Thoracic aorta (tissue), 2 donors: ENCODE measurements around the gene WDR53. TPM values are rescaled to one million over a fixed set of nuclear protein-coding genes. Genes with fewer than 3 reads are reported as not detected.
"Not testable (repeated sequence)": the region's sequence is repeated elsewhere in the genome, so short reads cannot be mapped to it uniquely, and the experiment has no call there.

Experiments
- ATAC-seq: fragments of 150-250 bp; one replicate; pipeline ENCODE4 v1.8.0; 2017; ENCODE audit warnings: low read depth; ENCODE audit not compliant: insufficient number of reproducible peaks, low FRiP score
- DNase-seq: peaks from one replicate; pipeline ENCODE4 v3.0.0-alpha.2; 2020; ENCODE audit warnings: low spot score
- H3K27ac ChIP-seq, 2 donors: fragments of 200-600 bp; sonication (generic); 1 replicate in 1 of 2; 2 replicates in 1 of 2; pipeline ENCODE4 v1.5.1; 2016; ENCODE audit warnings: mild to moderate bottlenecking in 2 of 2, moderate library complexity in 2 of 2
- H3K27me3 ChIP-seq: fragments of 200-600 bp; sonication (generic); replicated peaks from 2 replicates; pipeline ENCODE4 v1.6.0; 2016; ENCODE audit warnings: mild to moderate bottlenecking; ENCODE audit not compliant: insufficient read depth
- H3K36me3 ChIP-seq: fragments of 200-600 bp; sonication (generic); one replicate; pipeline ENCODE4 v1.5.1; 2016
- H3K4me1 ChIP-seq, 2 donors: fragments of 200-600 bp; sonication (generic); 1 replicate in 1 of 2; 2 replicates in 1 of 2; pipeline versions ENCODE4 v1.5.1 to v1.6.0; 2016; ENCODE audit warnings: low read depth in 2 of 2, mild to moderate bottlenecking in 1 of 2; ENCODE audit not compliant: control insufficient read depth in 1 of 2
- H3K4me3 ChIP-seq: fragments of 200-600 bp; sonication (generic); 2 replicates; pipeline ENCODE4 v1.5.1; 2016; ENCODE audit warnings: mild to moderate bottlenecking
- H3K9me3 ChIP-seq: fragments of 200-600 bp; sonication (generic); 2 replicates; pipeline ENCODE4 v1.5.1; 2016
- total RNA-seq, 2 donors: library from RNA; depleted of rRNA; stranded (reverse); fragments of >200 nt; gene quantifications; one replicate each; pipeline versions ENCODE4 v1.1.0 to v1.2.3, GENCODE V29; 2016
- TF ChIP-seq, protein P1 (sequence below): fragments of 200-600 bp; sonication (generic); IDR thresholded peaks from one replicate; pipeline ENCODE4 v1.5.1; 2019; ENCODE audit warnings: antibody characterized with exemption

Gene WDR53
- total RNA-seq, 2 donors from 2014 or later, result 5.6 to 6.7 TPM

DNA sequence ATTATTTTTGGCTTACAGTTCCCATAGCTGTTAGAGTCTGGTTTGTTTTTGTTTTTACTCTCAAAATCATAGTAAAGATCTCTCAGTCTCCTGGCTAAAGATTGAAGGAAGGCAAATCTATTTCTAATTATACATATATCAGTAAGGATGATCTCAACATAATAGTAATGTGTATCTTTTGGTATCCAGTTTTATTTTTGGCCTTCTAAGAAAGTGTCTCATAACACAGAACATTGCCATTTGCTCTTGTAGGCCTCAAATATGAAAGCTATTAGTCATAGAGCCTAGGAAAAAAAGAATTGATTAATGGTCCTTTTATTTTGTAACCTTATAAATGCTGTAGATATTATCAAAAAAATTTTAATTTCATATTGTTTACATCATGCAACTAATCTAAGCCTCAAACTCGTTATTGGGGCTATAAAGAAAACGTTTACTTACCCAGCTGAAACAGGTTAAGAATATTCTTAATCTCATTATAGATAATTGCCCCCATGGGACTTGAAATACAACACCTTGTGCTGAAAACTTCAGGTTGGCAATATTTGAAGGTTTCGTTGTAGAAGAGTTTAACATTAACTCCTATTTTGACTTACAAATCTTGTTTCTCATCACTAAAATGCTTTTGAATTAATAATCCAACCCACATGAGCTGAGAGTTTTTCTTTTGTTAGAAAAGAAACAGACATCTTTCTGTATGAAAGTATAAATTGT lies 16.8 kb upstream of the WDR53 start:
- H3K36me3 ChIP-seq, result peaks cover 11% of the 10 kb centered on the region
- TF ChIP-seq, protein P1, sequence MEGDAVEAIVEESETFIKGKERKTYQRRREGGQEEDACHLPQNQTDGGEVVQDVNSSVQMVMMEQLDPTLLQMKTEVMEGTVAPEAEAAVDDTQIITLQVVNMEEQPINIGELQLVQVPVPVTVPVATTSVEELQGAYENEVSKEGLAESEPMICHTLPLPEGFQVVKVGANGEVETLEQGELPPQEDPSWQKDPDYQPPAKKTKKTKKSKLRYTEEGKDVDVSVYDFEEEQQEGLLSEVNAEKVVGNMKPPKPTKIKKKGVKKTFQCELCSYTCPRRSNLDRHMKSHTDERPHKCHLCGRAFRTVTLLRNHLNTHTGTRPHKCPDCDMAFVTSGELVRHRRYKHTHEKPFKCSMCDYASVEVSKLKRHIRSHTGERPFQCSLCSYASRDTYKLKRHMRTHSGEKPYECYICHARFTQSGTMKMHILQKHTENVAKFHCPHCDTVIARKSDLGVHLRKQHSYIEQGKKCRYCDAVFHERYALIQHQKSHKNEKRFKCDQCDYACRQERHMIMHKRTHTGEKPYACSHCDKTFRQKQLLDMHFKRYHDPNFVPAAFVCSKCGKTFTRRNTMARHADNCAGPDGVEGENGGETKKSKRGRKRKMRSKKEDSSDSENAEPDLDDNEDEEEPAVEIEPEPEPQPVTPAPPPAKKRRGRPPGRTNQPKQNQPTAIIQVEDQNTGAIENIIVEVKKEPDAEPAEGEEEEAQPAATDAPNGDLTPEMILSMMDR, result no peak
- no peaks in the 10 kb centered on the region for H3K27me3 ChIP-seq
- no peak for ATAC-seq
- H3K9me3 ChIP-seq, result no peaks in the 10 kb centered on the region
- DNase-seq, result no peak
- H3K4me3 ChIP-seq, result no peak overlapping the region
- no peaks in the 10 kb centered on the region for H3K4me1 ChIP-seq
- no peak overlapping the region for H3K27ac ChIP-seq

DNA sequence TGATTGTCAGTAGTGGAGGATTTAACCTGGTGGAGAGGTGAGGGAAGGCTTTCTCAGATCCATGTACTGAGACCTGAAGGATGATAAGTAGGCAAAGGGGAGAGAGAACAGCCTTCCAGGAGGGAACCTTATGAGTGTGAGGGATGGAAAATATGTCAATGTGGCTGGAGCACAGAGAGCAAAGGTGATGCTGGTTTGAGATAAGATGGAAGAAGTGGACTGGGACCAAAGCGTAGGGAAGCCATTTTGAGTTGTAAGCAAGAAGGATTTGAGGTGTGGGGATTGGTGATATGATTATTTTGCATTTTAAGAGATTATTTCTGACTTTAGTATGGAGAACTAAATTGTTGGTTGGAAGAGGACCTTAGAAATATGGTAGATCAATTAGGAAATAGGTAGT lies 4.0 kb upstream of the WDR53 start:
- Histone ChIP-seq H3K4me3 (no peak overlapping the region), H3K9me3 (no peaks in the 10 kb centered on the region), H3K4me1 (peaks cover 14 to 19% of the 10 kb centered on the region in 2 donors), H3K27ac (no peak overlapping the region), H3K27me3 (no peaks in the 10 kb centered on the region), H3K36me3 (peaks cover under 1% of the 10 kb centered on the region)
- ATAC-seq (no peak), DNase-seq (no peak)
- TF ChIP-seq, protein P1, result no peak

DNA sequence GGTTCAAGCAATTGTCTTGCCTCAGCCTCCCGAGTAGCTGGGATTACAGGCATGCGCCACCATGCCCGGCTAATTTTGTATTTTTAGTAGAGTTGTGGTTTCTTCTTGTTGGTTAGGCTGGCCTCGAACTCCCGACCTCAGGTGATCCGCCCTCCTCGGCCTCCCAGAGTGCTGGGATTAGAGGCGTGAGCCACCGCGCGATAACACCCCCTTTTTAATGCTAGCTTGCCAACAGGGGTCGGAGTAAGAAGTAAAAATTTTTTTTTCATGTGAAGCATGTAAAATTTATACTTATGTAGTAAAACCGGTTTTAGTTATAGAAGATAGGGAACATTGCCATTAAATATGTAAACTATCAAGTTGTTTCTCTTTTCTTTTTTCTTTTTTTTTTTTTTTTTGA lies 2.0 kb upstream of the WDR53 start:
- not testable (repeated sequence) for ATAC-seq, H3K36me3 ChIP-seq, DNase-seq, H3K27me3 ChIP-seq, H3K27ac ChIP-seq, H3K4me3 ChIP-seq, H3K9me3 ChIP-seq
- peaks cover 15 to 21% of the 10 kb centered on the region in 2 donors for H3K4me1 ChIP-seq

DNA sequence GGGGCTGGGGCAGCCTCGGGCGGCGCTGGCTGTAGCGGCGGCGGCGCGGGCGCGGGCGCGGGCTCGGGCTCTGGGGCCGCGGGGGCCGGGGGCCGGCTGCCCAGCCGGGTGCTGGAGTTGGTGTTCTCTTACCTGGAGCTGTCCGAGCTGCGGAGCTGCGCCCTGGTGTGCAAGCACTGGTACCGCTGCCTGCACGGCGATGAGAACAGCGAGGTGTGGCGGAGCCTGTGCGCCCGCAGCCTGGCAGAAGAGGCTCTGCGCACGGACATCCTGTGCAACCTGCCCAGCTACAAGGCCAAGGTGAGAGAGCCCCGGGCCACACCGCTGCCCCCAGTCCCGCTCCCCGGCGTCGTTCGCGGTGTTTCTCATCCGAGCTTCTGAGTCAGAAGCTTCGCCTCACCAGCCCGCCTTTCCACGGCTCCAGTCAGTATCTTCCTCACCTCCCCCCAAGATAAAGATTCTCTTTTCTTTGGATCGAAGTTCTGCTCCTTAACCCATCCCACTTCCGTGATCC lies 706 bp upstream of the WDR53 start:
- DNase-seq, result no peak
- Histone ChIP-seq H3K27ac (peak overlapping the region; percentile 31 to 52), H3K4me3 (peak overlapping the region; percentile 90), H3K9me3 (no peaks in the 10 kb centered on the region), H3K36me3 (no peaks in the 10 kb centered on the region), H3K27me3 (no peaks in the 10 kb centered on the region), H3K4me1 (peaks cover 15 to 21% of the 10 kb centered on the region in 2 donors)
- TF ChIP-seq, protein P1, result no peak
- ATAC-seq, result no peak

GRCh38 chr3:196563721-196564225 lies 4.6 kb downstream of the WDR53 start:
- Histone ChIP-seq H3K36me3 (peaks cover 6% of the 10 kb centered on the region), H3K27me3 (no peaks in the 10 kb centered on the region), H3K27ac (no peak overlapping the region), H3K4me3 (no peak overlapping the region), H3K4me1 (peaks cover 5 to 9% of the 10 kb centered on the region in 2 donors), H3K9me3 (no peaks in the 10 kb centered on the region)
- TF ChIP-seq, protein P1, result no peak
- ATAC-seq (no peak), DNase-seq (no peak)
